Midbrain (tissue), 1 donor: ENCODE data around the gene MARK3.
A peak's percentile ranks its signal among the peaks of the same experiment; 100 is the strongest.

Source experiments
- DNase-seq: peaks from one replicate; lab custom pipeline; 2025; lab: John Stamatoyannopoulos, UW

The MARK3 gene

GRCh38 chr14:103538291-103539055, 153.3 kb downstream of the MARK3 start:
- DNase-seq = peak; percentile 35

- DNase-seq = no peak
These were observed 154.0 kb downstream of the MARK3 start for GRCh38 chr14:103539056-103539825.

- DNase-seq = no peak
These were observed 155.8 kb downstream of the MARK3 start for GRCh38 chr14:103540821-103541708.

- peak; percentile 57 for DNase-seq
These were observed 156.7 kb downstream of the MARK3 start for GRCh38 chr14:103541709-103542604.

- DNase-seq = peak; percentile 92
These were observed 157.4 kb downstream of the MARK3 start for GRCh38 chr14:103542605-103543088.

- no peak for DNase-seq
These were observed 157.9 kb downstream of the MARK3 start for GRCh38 chr14:103543140-103543539.

GRCh38 chr14:103543721-103544387, 158.6 kb downstream of the MARK3 start:
- DNase-seq = peak; percentile 64

- peak; percentile 88 for DNase-seq
These were observed 159.4 kb downstream of the MARK3 start for GRCh38 chr14:103544388-103545218.

GRCh38 chr14:103545219-103545914, 160.2 kb downstream of the MARK3 start:
- DNase-seq = no peak

- no peak for DNase-seq
These were observed 160.9 kb downstream of the MARK3 start for GRCh38 chr14:103545915-103546651.

GRCh38 chr14:103546652-103547454, 161.6 kb downstream of the MARK3 start:
- peak; percentile 79 for DNase-seq

- no peak for DNase-seq
These were observed 162.3 kb downstream of the MARK3 start for GRCh38 chr14:103547455-103547940.

GRCh38 chr14:103547941-103548462, 162.8 kb downstream of the MARK3 start:
- DNase-seq = no peak

- peak; percentile 63 for DNase-seq
These were observed 163.5 kb downstream of the MARK3 start for GRCh38 chr14:103548463-103549351.

- peak; percentile 83 for DNase-seq
These were observed 164.4 kb downstream of the MARK3 start for GRCh38 chr14:103549361-103550311.
